ENCODE data around the gene ABITRAM. TPM values are rescaled to one million over a fixed set of nuclear protein-coding genes. Genes with fewer than 3 reads are reported as not detected.

ABITRAM gene
- total RNA-seq, 1 experiment from 2014 or later = 13.4 TPM

DNA sequence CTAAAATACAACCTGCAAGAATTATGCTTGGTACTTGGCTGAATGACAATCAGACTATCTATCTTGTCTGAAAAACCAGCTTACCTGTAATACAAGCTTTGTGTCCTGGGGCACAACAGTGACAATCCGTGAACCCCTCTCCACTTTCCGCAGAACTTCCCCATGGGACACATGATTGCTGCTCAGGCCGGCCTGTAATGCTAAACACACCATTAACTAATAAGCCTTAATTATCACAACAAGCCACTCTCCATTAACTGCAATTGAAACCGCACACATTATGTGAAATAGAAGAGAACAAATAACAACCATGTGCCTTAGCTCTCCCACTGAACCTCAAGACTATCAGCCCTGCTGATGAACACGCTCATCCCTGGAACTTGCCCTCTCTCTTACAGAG lies 34.0 kb upstream of the ABITRAM start:
- Histone ChIP-seq H3K9me3 (ENCODE audit: control insufficient read depth in 1 of 2, insufficient read depth in 1 of 2, low read depth in 1 of 2, low read length in 2 of 2) (no peaks in the 10 kb centered on the region), H3K27ac (ENCODE audit: low read depth, low read length) (no peak overlapping the region), H3K36me3 (ENCODE audit: control insufficient read depth in 1 of 2, insufficient read depth in 2 of 2, low read length in 2 of 2) (peaks cover 45 to 52% of the 10 kb centered on the region in 2 experiments; a peak in 3 of 4 replicates), H3K4me2 (ENCODE audit: low read length) (no peak overlapping the region), H3K79me2 (ENCODE audit: insufficient read depth, low read length) (no peaks in the 10 kb centered on the region), H4K20me1 (ENCODE audit: insufficient read depth) (no peaks in the 10 kb centered on the region), H3K4me1 (ENCODE audit: control insufficient read depth in 1 of 2, insufficient read depth in 2 of 2, low read length in 2 of 2) (no peaks in the 10 kb centered on the region), H3K4me3 (replicated peaks in 1 of 2; ENCODE audit: low read depth in 1 of 2, low read length in 2 of 2) (no peak overlapping the region), H2AFZ (ENCODE audit: low read depth, low read length, poor library complexity, severe bottlenecking) (no peak overlapping the region), H3K27me3 (ENCODE audit: insufficient read depth, low read length) (no peaks in the 10 kb centered on the region), H3K9ac (ENCODE audit: low read length) (no peak overlapping the region), H3K9me2 (ENCODE audit: insufficient read depth) (no peaks in the 10 kb centered on the region)
- RAD21 ChIA-PET (ENCODE audit: low non-redundant PET in 1 of 2, low total read pairs in 2 of 2, uncharacterized antibody in 2 of 2, unreplicated experiment in 2 of 2) = no interaction called here
- ATAC-seq = no peak
- CTCF ChIA-PET = interaction anchor here (1.3 kb wide), 1 partner anchor 54 kb away, joined by 3 read pairs; no protein-coding TSS in a partner anchor
- POLR2A ChIA-PET = no interaction called here
- TF ChIP-seq CEBPB (IDR thresholded peaks at IDR 0.05; ENCODE audit: low read depth) (no peak), RAD21 (IDR thresholded peaks at IDR 0.05; ENCODE audit: low read depth) (no peak), EZH2phosphoT487 (IDR thresholded peaks at IDR 0.05; ENCODE audit: borderline replicate concordance) (no peak), CBX3 (IDR thresholded peaks at IDR 0.05; ENCODE audit: low read depth) (no peak), POLR2A (IDR thresholded peaks at IDR 0.05; ENCODE audit: borderline replicate concordance, extremely low read depth, insufficient read depth, insufficient read length) (no peak), ZNF274 (IDR thresholded peaks at IDR 0.05; ENCODE audit: low read depth, low read length) (no peak), POLR2AphosphoS5 (IDR thresholded peaks at IDR 0.05; ENCODE audit: low read depth, low read length) (no peak), ZFX (IDR thresholded peaks at IDR 0.05) (no peak), SP1 (IDR thresholded peaks at IDR 0.05; ENCODE audit: low read depth) (no peak), EGR1 (IDR thresholded peaks at IDR 0.05; ENCODE audit: low read depth) (no peak), SIN3A (IDR thresholded peaks at IDR 0.05; ENCODE audit: low read depth) (no peak), YY1 (IDR thresholded peaks at IDR 0.05; ENCODE audit: extremely low read depth, insufficient replicate concordance, low read depth, low read length) (no peak), SRF (IDR thresholded peaks at IDR 0.05; ENCODE audit: low read depth) (no peak), JUND (IDR thresholded peaks at IDR 0.05) (no peak), ELF1 (IDR thresholded peaks at IDR 0.05; ENCODE audit: borderline replicate concordance, low read depth) (no peak)
- TF ChIP-seq, protein P1, sequence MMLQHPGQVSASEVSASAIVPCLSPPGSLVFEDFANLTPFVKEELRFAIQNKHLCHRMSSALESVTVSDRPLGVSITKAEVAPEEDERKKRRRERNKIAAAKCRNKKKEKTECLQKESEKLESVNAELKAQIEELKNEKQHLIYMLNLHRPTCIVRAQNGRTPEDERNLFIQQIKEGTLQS (IDR thresholded peaks at IDR 0.05) = no peak
- TF ChIP-seq, protein P2, sequence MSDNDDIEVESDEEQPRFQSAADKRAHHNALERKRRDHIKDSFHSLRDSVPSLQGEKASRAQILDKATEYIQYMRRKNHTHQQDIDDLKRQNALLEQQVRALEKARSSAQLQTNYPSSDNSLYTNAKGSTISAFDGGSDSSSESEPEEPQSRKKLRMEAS (IDR thresholded peaks at IDR 0.05) = no peak
- TF ChIP-seq, protein P3, sequence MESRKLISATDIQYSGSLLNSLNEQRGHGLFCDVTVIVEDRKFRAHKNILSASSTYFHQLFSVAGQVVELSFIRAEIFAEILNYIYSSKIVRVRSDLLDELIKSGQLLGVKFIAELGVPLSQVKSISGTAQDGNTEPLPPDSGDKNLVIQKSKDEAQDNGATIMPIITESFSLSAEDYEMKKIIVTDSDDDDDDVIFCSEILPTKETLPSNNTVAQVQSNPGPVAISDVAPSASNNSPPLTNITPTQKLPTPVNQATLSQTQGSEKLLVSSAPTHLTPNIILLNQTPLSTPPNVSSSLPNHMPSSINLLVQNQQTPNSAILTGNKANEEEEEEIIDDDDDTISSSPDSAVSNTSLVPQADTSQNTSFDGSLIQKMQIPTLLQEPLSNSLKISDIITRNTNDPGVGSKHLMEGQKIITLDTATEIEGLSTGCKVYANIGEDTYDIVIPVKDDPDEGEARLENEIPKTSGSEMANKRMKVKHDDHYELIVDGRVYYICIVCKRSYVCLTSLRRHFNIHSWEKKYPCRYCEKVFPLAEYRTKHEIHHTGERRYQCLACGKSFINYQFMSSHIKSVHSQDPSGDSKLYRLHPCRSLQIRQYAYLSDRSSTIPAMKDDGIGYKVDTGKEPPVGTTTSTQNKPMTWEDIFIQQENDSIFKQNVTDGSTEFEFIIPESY (IDR thresholded peaks at IDR 0.05; ENCODE audit: extremely low read depth, insufficient replicate concordance, low read length) = no peak
- TF ChIP-seq, protein P4, sequence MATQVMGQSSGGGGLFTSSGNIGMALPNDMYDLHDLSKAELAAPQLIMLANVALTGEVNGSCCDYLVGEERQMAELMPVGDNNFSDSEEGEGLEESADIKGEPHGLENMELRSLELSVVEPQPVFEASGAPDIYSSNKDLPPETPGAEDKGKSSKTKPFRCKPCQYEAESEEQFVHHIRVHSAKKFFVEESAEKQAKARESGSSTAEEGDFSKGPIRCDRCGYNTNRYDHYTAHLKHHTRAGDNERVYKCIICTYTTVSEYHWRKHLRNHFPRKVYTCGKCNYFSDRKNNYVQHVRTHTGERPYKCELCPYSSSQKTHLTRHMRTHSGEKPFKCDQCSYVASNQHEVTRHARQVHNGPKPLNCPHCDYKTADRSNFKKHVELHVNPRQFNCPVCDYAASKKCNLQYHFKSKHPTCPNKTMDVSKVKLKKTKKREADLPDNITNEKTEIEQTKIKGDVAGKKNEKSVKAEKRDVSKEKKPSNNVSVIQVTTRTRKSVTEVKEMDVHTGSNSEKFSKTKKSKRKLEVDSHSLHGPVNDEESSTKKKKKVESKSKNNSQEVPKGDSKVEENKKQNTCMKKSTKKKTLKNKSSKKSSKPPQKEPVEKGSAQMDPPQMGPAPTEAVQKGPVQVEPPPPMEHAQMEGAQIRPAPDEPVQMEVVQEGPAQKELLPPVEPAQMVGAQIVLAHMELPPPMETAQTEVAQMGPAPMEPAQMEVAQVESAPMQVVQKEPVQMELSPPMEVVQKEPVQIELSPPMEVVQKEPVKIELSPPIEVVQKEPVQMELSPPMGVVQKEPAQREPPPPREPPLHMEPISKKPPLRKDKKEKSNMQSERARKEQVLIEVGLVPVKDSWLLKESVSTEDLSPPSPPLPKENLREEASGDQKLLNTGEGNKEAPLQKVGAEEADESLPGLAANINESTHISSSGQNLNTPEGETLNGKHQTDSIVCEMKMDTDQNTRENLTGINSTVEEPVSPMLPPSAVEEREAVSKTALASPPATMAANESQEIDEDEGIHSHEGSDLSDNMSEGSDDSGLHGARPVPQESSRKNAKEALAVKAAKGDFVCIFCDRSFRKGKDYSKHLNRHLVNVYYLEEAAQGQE (IDR thresholded peaks at IDR 0.05; ENCODE audit: low read depth) = no peak
- intact Hi-C loops (cut with micrococcal nuclease) = no loop called here
- no TSS peak for BruUV-seq (replicated peaks)
- DNase-seq (ENCODE audit: low read depth, low spot score) = no peak

Measured in HCT116 (cell line).